Activated T-helper 1 cell treated with anti-CD3 and anti-CD28 coated beads, Interleukin-12 subunit alpha, Interleukin-12 subunit beta, Interleukin-2, Interleukin-4 antibody, amounts not matched to agents 30 ng/mL and 10 ng/mL and 1 ng/mL, durations not matched to agents 14 hours and 24 hours and 36 hours (primary cell): ENCODE measurements around the gene OR6Y1. TPM values are rescaled to one million over a fixed set of nuclear protein-coding genes. Genes with fewer than 3 reads are reported as not detected.
A peak's percentile ranks its signal among the peaks of the same experiment; 100 is the strongest.

Experiments
- DNase-seq: peaks from one replicate; pipeline ENCODE4 v3.0.0; 2021; ENCODE audit warnings: low spot score
- H3K27ac Mint-ChIP-seq: one replicate; pipeline ENCODE4 v1.8.0; 2021; ENCODE audit warnings: mild to moderate bottlenecking, mixed read lengths
- H3K27me3 Mint-ChIP-seq: one replicate; pipeline ENCODE4 v1.8.0; 2022; ENCODE audit warnings: mild to moderate bottlenecking, moderate library complexity, mixed read lengths; ENCODE audit not compliant: insufficient read depth
- H3K36me3 Mint-ChIP-seq: one replicate; pipeline ENCODE4 v1.8.0; 2021; ENCODE audit warnings: low read depth, mixed read lengths
- H3K4me1 Mint-ChIP-seq: one replicate; pipeline ENCODE4 v1.8.0; 2021; ENCODE audit warnings: low read depth, mixed read lengths
- H3K4me3 Mint-ChIP-seq: one replicate; pipeline ENCODE4 v1.8.0; 2021; ENCODE audit warnings: mild to moderate bottlenecking, moderate library complexity, mixed read lengths
- H3K9me3 Mint-ChIP-seq: one replicate; pipeline ENCODE4 v1.8.0; 2021; ENCODE audit warnings: mixed read lengths
- intact Hi-C: fragments of 100-400 bp; cut with micrococcal nuclease; formaldehyde crosslinking; loops from one replicate; pipeline ENCODE4 v1.15.1; 2024
- total RNA-seq: library from RNA; stranded (reverse); gene quantifications from 2 replicates; pipeline ENCODE4 v1.2.3, GENCODE V29; 2022

Gene OR6Y1
- total RNA-seq, 1 donor from 2014 or later = not detected

DNA sequence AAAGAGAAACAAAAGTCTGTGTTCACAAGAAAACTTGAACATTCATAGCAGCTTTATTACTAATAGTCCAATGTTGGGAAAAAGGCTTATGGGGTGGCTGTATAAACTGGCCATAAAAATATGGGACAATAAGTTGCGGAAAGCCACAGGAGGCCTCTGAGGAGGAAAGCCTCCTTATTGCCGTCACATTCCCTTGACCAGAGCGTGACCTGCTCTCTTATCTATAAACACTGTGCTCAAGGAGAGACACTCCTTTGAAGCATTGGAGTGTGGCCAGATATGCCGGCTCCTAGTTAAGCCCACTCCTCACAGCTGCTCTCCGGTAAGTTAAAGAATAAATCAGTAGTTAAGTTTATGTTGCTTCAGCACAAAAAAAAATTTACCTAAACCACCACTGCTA, 19.7 kb downstream of the OR6Y1 start:
- Mint-ChIP-seq H3K27me3 (peaks cover 1% of the 10 kb centered on the region), H3K36me3 (no peaks in the 10 kb centered on the region), H3K9me3 (no peaks in the 10 kb centered on the region), H3K27ac (no peak overlapping the region), H3K4me3 (no peak overlapping the region), H3K4me1 (no peaks in the 10 kb centered on the region)
- intact Hi-C loops = no loop called here
- DNase-seq = no peak

DNA sequence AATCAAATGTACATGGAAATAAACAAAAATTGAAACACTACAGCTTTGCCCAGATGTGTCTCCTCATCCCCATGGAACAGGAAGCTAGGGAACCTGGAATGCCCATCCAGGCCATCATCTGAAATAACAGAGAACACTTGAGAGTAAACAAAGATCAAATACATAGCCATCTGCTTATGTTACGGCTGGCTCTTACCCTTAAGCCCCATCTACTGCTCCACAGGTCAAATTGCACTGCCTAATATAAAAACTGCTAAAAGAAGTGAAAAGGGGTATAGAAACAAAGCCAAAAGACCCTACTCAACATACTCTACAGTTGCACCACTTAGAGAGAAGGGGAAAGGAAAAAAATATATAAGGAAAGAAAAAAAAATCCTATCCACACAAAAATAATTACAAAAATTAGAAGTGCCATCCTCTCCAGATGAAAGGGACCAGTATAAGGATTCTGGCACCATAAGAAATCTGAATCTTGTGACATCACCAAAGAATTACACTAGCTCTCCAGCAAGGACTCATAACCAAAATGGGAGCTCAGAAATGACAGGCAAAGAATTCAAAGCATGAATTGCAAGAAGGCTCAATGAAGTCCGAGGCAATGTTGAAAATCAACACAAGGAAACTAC, 26.9 kb downstream of the OR6Y1 start:
- H3K27me3 Mint-ChIP-seq = peaks cover 1% of the 10 kb centered on the region
- H3K27ac Mint-ChIP-seq = no peak overlapping the region
- peaks cover 15% of the 10 kb centered on the region for H3K9me3 Mint-ChIP-seq
- H3K4me1 Mint-ChIP-seq = no peaks in the 10 kb centered on the region
- DNase-seq = no peak
- no peaks in the 10 kb centered on the region for H3K36me3 Mint-ChIP-seq
- intact Hi-C loops = no loop called here
- H3K4me3 Mint-ChIP-seq = no peak overlapping the region

DNA sequence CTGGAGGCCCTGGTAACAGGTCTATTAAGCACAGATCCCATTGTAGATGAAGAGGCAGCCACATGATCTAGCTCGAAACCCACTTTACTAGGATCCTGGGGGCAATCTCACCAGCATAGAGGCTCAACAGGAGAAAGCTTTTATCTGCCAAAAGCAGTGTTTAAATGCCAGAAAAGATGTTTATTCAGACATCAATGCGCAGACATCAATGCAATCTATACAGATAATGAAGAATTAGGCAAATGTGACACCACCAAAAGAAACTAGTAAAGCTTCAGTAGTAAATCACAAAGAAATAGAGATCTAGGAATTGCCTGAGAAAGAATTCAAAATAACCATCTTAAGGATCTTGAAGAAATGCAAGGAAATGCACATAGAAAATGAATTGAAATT, 32.5 kb downstream of the OR6Y1 start:
- no peak for DNase-seq
- H3K27ac Mint-ChIP-seq = no peak overlapping the region
- no peak overlapping the region for H3K4me3 Mint-ChIP-seq
- intact Hi-C loops = no loop called here
- H3K9me3 Mint-ChIP-seq = peaks cover 3% of the 10 kb centered on the region
- no peaks in the 10 kb centered on the region for H3K36me3 Mint-ChIP-seq
- H3K27me3 Mint-ChIP-seq = peaks cover 4% of the 10 kb centered on the region
- no peaks in the 10 kb centered on the region for H3K4me1 Mint-ChIP-seq

DNA sequence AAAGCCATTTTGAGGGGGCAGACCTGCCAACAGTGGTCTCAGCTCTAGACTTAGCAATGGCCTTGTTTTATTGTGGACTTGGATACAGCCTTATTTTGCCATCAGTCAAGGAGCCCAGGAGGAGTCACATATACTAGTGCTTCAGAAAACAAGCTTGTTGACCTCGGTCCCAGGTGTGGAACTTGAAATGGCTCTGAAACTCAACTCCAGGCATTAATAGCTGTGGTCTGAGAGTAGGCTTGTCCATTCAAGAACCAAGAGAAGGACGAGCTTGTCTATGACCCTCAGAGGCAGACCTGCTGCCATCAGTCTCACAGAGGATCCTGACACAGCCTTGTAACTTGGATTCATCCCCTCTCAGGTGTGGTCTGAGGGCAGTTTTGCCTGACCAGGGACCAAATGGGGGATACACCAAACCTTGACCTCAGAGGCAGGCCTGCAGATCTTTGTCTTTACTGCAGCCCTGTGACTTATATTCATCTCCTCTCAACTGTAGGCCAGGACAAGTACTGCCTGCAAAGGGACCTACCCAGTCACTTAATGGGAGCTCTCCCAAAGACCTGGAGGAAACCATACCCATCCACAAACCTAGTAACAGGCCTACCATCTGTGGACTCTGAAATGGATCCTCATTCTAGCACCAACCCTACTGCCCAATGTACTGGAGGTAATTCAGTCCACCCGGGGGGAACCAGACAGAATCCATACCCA, 33.1 kb downstream of the OR6Y1 start:
- Mint-ChIP-seq H3K4me3 (no peak overlapping the region), H3K4me1 (no peaks in the 10 kb centered on the region), H3K27ac (no peak overlapping the region), H3K36me3 (no peaks in the 10 kb centered on the region), H3K9me3 (no peaks in the 10 kb centered on the region), H3K27me3 (peaks cover 4% of the 10 kb centered on the region)
- intact Hi-C loops = no loop called here
- no peak for DNase-seq

DNA sequence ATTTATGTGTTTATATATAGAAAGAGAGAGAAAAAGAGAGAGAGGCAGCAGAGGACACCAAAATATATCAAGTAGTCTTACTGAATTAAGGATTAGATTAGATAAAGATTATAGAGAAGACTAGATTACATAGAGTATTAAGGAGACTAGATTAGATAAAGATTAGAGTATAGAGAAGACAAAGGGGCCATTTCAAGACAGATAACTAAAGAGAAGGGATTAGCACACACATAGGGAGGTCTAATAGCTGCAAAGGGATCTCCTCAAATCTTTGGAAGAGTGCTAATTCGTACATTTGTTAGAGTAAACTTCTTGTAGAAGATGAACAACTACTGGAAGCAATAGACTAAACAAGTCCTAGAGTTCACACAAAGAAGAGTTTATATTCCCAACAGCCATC, 34.2 kb downstream of the OR6Y1 start:
- H3K4me3 Mint-ChIP-seq = no peak overlapping the region
- H3K27me3 Mint-ChIP-seq = peaks cover 4% of the 10 kb centered on the region
- no peaks in the 10 kb centered on the region for H3K36me3 Mint-ChIP-seq
- no peak for DNase-seq
- no peak overlapping the region for H3K27ac Mint-ChIP-seq
- no peaks in the 10 kb centered on the region for H3K4me1 Mint-ChIP-seq
- intact Hi-C loops = no loop called here
- H3K9me3 Mint-ChIP-seq = no peaks in the 10 kb centered on the region

DNA sequence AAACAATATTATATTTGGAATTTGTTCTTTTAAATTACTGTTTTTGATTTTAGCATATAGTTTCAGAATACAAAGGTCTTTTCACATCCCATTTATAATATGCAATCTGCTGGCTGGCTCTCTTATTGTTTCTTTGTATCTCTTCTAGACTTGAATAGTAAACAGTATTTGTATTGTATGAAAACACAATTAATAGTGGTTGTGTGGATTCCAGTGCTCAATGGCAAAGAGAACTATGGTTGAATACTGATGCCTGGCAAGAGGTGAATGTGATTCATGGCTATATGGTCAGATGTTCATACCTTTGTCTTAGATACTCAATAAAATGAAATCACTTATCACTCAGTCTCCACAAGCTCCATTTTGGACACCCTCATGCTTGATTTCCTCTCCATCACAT, 37.2 kb downstream of the OR6Y1 start:
- Mint-ChIP-seq H3K27me3 (peaks cover 4% of the 10 kb centered on the region), H3K36me3 (no peaks in the 10 kb centered on the region), H3K4me1 (no peaks in the 10 kb centered on the region), H3K9me3 (no peaks in the 10 kb centered on the region), H3K4me3 (no peak overlapping the region), H3K27ac (no peak overlapping the region)
- intact Hi-C loops = no loop called here
- DNase-seq = no peak

DNA sequence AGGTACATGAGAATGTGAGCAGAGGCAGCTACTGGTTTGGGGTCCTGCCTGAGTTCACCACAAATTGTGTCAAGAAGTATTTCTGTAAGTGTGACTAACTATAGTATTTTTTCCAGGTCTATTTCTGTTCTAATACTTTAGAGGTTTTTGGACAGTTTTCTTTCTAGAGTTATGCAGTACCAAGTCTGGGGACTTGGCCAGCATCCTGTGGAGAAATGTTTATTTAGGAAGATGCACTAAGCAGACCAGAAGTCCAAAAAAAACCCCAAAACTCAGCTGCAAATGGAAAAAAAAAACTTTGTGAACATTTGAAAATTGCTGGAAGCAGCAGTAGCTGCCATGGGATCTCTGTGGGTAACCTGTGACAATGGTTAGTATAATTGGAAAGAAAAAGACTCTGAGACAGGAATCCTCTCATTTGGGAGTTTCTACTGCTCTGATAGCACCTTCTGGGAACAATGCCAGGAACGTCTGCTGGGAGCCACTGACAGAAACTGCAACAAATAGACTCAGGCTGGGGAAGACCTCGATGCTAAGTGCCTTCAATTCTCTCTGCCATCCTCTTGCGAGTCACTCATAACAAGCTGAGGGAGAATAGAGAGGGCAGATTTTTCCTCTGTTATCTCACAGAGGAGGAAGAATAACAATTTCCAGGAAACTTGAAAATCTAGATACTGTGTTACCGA, 44.6 kb downstream of the OR6Y1 start:
- H3K27me3 Mint-ChIP-seq = peaks cover 14% of the 10 kb centered on the region
- DNase-seq = no peak
- H3K9me3 Mint-ChIP-seq = no peaks in the 10 kb centered on the region
- H3K4me3 Mint-ChIP-seq = no peak overlapping the region
- no peaks in the 10 kb centered on the region for H3K36me3 Mint-ChIP-seq
- intact Hi-C loops = loop anchor here (5.0 to 10.0 kb wide), 2 partner anchors 285 to 703 kb away; no protein-coding TSS in a partner anchor
- H3K27ac Mint-ChIP-seq = no peak overlapping the region
- H3K4me1 Mint-ChIP-seq = no peaks in the 10 kb centered on the region

DNA sequence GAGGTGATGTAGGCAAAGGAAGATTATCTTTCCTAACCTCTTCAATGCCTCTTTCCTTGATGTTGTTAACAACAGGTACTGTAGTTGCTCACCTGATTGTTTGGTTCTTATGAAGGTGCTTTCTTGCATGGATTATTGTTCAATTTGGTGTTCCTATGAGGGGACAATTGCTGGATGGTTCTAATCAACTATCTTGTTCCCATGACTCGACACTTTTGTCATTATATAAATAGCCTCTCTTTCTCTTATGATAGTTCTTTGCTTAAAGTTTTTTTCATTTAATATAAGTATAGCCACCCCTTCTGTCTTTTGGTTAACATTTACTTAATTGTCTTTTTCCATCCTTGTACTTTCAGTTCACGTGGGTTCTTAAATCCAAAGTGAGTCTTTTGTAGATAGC, 46.7 kb downstream of the OR6Y1 start:
- Mint-ChIP-seq H3K4me3 (no peak overlapping the region), H3K27ac (no peak overlapping the region), H3K4me1 (no peaks in the 10 kb centered on the region), H3K27me3 (peaks cover 17% of the 10 kb centered on the region), H3K9me3 (no peaks in the 10 kb centered on the region), H3K36me3 (no peaks in the 10 kb centered on the region)
- intact Hi-C loops = loop anchor here (5.0 to 10.0 kb wide), 2 partner anchors 287 to 705 kb away; no protein-coding TSS in a partner anchor
- no peak for DNase-seq

DNA sequence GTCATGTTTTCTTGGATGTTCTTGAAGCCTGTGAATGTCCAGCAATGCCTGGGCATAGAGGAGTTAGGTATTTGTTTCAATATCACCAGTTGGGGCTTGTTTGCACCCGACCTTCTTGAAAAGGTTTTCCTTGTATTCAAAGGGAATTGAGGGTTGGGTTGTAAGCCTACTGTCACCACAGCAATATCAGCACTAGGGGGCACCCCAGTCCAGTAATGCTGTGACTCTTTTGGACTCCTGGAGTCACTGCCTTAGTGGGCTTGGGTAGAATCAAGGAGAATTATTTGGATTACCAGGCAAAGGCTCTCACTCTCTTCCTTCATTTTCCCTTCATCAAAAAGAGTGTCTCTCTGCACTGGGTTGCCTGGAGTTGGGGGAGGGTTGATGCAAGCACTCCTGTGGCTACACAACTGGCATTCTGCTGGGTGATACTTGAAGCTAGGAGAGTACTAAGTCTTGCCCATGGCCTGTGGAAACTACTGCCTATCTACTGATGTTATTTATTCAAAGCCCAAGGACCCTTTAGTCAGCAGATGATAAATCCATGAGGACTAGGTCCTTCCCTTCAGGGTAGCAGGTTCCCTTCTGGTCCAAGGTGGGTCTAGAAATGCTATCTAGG, 47.7 kb downstream of the OR6Y1 start:
- Mint-ChIP-seq H3K4me1 (no peaks in the 10 kb centered on the region), H3K36me3 (no peaks in the 10 kb centered on the region), H3K27ac (no peak overlapping the region), H3K9me3 (no peaks in the 10 kb centered on the region), H3K27me3 (peaks cover 17% of the 10 kb centered on the region), H3K4me3 (no peak overlapping the region)
- intact Hi-C loops = loop anchor here (1.0 to 10.0 kb wide), 4 partner anchors 288 to 706 kb away; no protein-coding TSS in a partner anchor
- peak; percentile 8 for DNase-seq

DNA sequence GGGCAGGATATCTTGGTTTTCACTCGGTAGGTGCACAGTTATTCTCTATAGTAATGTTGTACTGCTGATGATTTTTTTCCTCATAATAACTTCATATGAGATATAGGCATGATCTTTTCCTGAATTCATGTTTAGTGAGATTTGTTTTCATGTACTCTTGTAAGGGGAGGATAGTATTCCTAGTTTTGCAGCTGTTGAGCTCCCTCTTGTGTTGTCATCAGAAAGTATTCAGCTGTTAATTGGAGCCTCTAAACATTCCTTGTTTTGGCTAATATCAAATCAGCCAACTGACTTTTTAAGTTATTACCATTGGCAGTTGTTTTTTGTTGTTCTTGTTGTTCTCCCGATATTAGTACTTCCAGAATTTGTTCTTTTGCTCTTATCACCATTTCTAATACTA, 57.8 kb downstream of the OR6Y1 start:
- DNase-seq = no peak
- no peak overlapping the region for H3K4me3 Mint-ChIP-seq
- H3K27me3 Mint-ChIP-seq = peaks cover 2% of the 10 kb centered on the region
- H3K4me1 Mint-ChIP-seq = no peaks in the 10 kb centered on the region
- intact Hi-C loops = loop anchor here (1.0 kb wide), 1 partner anchor 292 kb away; no protein-coding TSS in a partner anchor
- no peaks in the 10 kb centered on the region for H3K9me3 Mint-ChIP-seq
- H3K27ac Mint-ChIP-seq = no peak overlapping the region
- no peaks in the 10 kb centered on the region for H3K36me3 Mint-ChIP-seq

DNA sequence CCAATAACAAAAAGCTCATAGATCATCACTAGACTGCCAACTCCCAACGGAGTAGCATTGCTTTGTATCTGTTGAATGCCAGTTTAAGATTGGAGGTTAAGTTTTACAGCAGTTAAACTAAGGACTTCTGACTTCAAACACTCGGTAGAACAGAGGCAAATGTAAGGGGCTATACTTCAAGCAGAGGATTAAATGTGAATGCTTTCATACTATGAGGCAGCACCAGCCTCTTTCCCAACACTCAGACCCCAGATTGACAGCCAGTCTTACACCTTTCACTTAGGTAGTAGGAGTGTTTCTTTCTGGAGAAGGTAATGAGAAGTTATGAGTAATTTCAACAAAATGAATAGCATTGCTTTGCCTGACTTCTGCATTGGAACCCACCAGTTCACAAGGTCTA, 59.4 kb downstream of the OR6Y1 start:
- Mint-ChIP-seq H3K27me3 (no peaks in the 10 kb centered on the region), H3K36me3 (no peaks in the 10 kb centered on the region), H3K27ac (no peak overlapping the region), H3K4me3 (no peak overlapping the region), H3K4me1 (no peaks in the 10 kb centered on the region), H3K9me3 (no peaks in the 10 kb centered on the region)
- intact Hi-C loops = no loop called here
- no peak for DNase-seq
